GM15510 (cell line): ENCODE data around the gene AGBL5.

Experiments used
- POLR2A ChIP-seq: IDR thresholded peaks from 3 replicates; pipeline ENCODE4 v1.6.1; 2011; ENCODE audit warnings: borderline replicate concordance; ENCODE audit not compliant: insufficient read length; ENCODE audit errors: extremely low read depth

Gene AGBL5

GRCh38 chr2:27054721-27055120 is 3.3 kb downstream of the AGBL5 start:
- no peak for TF ChIP-seq POLR2A

GRCh38 chr2:27057184-27057583 is 5.7 kb downstream of the AGBL5 start:
- no peak for TF ChIP-seq POLR2A

- TF ChIP-seq POLR2A, result no peak
These were observed 6.7 kb downstream of the AGBL5 start for GRCh38 chr2:27058210-27058609.

- TF ChIP-seq POLR2A, result no peak
These were observed 7.8 kb downstream of the AGBL5 start for GRCh38 chr2:27059141-27059820.

- no peak for TF ChIP-seq POLR2A
These were observed 8.9 kb downstream of the AGBL5 start for GRCh38 chr2:27060323-27060722.

- no peak for TF ChIP-seq POLR2A
These were observed 13.7 kb downstream of the AGBL5 start for GRCh38 chr2:27065128-27065527.

GRCh38 chr2:27067385-27067784 is 15.9 kb downstream of the AGBL5 start:
- no peak for TF ChIP-seq POLR2A

GRCh38 chr2:27069436-27069835 is 18.0 kb downstream of the AGBL5 start:
- TF ChIP-seq POLR2A, result no peak

GRCh38 chr2:27069961-27070618 is 18.6 kb downstream of the AGBL5 start:
- no peak for TF ChIP-seq POLR2A

GRCh38 chr2:27070653-27071276 is 19.3 kb downstream of the AGBL5 start:
- TF ChIP-seq POLR2A, result no peak

- TF ChIP-seq POLR2A, result peak; percentile 91
These were observed 20.0 kb downstream of the AGBL5 start, which contains the start of gene OST4 for GRCh38 chr2:27071277-27071989. OST4 (minus strand) TSS chr2:27071654.

- no peak for TF ChIP-seq POLR2A
These were observed 20.7 kb downstream of the AGBL5 start for GRCh38 chr2:27071990-27072830.

GRCh38 chr2:27072920-27073319 is 21.5 kb downstream of the AGBL5 start:
- no peak for TF ChIP-seq POLR2A

GRCh38 chr2:27073782-27074181 is 22.3 kb downstream of the AGBL5 start:
- no peak for TF ChIP-seq POLR2A
